ENCODE data around the gene CFAP45. TPM values are rescaled to one million over a fixed set of nuclear protein-coding genes. Genes with fewer than 3 reads are reported as not detected.

The CFAP45 gene
- total RNA-seq, 4 donors from 2014 or later = 0.97 to 3.6 (median 1.8) TPM; not detected in 1

GRCh38 chr1:159915571-159916241 lies 15.7 kb upstream of the CFAP45 start:
- Histone ChIP-seq H3K27me3 (no peaks in the 10 kb centered on the region), H3K36me3 (no peaks in the 10 kb centered on the region), H3K9me3 (no peaks in the 10 kb centered on the region), H3K4me1 (no peaks in the 10 kb centered on the region), H3K4me3 (no peak overlapping the region), H3K27ac (peak overlapping the region; percentile 15 to 61)
- intact Hi-C loops (cut with DNase I; ENCODE audit: low total_unique reads) = no loop called here
- no peak for DNase-seq
- TF ChIP-seq POLR2A (IDR thresholded peaks at IDR 0.05) = no peak
- no peak for TF ChIP-seq CTCF (IDR thresholded peaks at IDR 0.05)

GRCh38 chr1:159914252-159915018 lies 14.5 kb upstream of the CFAP45 start:
- intact Hi-C loops (cut with DNase I; ENCODE audit: low total_unique reads) = no loop called here
- Histone ChIP-seq H3K4me3 (no peak overlapping the region), H3K27me3 (no peaks in the 10 kb centered on the region), H3K9me3 (no peaks in the 10 kb centered on the region), H3K27ac (no peak overlapping the region), H3K4me1 (no peaks in the 10 kb centered on the region), H3K36me3 (no peaks in the 10 kb centered on the region)
- TF ChIP-seq POLR2A (IDR thresholded peaks at IDR 0.05) (no peak), CTCF (IDR thresholded peaks at IDR 0.05) (no peak)
- no peak for DNase-seq

- Histone ChIP-seq H3K9me3 (no peaks in the 10 kb centered on the region), H3K4me3 (no peak overlapping the region), H3K27ac (no peak overlapping the region), H3K4me1 (no peaks in the 10 kb centered on the region), H3K36me3 (no peaks in the 10 kb centered on the region), H3K27me3 (no peaks in the 10 kb centered on the region)
- intact Hi-C loops (cut with DNase I; ENCODE audit: low total_unique reads) = no loop called here
- no peak for TF ChIP-seq POLR2A (IDR thresholded peaks at IDR 0.05)
- TF ChIP-seq CTCF (IDR thresholded peaks at IDR 0.05) = no peak
- DNase-seq = no peak
These were observed 13.7 kb upstream of the CFAP45 start for GRCh38 chr1:159913451-159914192.

- Histone ChIP-seq H3K4me1 (no peaks in the 10 kb centered on the region), H3K27ac (peak overlapping the region in 1 of 2 donors; percentile 41), H3K4me3 (no peak overlapping the region), H3K27me3 (no peaks in the 10 kb centered on the region), H3K36me3 (no peaks in the 10 kb centered on the region), H3K9me3 (no peaks in the 10 kb centered on the region)
- intact Hi-C loops (cut with DNase I; ENCODE audit: low total_unique reads) = no loop called here
- TF ChIP-seq CTCF (IDR thresholded peaks at IDR 0.05) (no peak), POLR2A (IDR thresholded peaks at IDR 0.05) (no peak)
- DNase-seq = no peak
These were observed 11.5 kb upstream of the CFAP45 start for GRCh38 chr1:159911326-159912070.
